Smooth muscle cell (in vitro differentiated cells): ENCODE results near the gene TMEM11. TPM values are rescaled to one million over a fixed set of nuclear protein-coding genes. Genes with fewer than 3 reads are reported as not detected.

Experiments used
- DNase-seq: peaks from one replicate; lab custom pipeline; 2025; ENCODE audit not compliant: unreplicated experiment; lab: John Stamatoyannopoulos, UW
- H2AFZ ChIP-seq: fragments of 200-600 bp; sonication (generic); 2 replicates; pipeline ENCODE4 v1.6.0; 2016; ENCODE audit warnings: antibody characterized with exemption, low read depth, mild to moderate bottlenecking
- H3F3A ChIP-seq: fragments of 200-600 bp; sonication (generic); 2 replicates; pipeline ENCODE4 v1.6.0; 2017; ENCODE audit warnings: antibody characterized with exemption, low read depth
- H3K27ac ChIP-seq: fragments of 200-600 bp; sonication (generic); 2 replicates; pipeline ENCODE4 v1.5.1; 2016; ENCODE audit warnings: low read depth, mild to moderate bottlenecking
- H3K27me3 ChIP-seq: fragments of 200-600 bp; sonication (generic); 2 replicates; pipeline ENCODE4 v1.6.1; 2016; ENCODE audit warnings: low read depth, mild to moderate bottlenecking
- H3K36me3 ChIP-seq: fragments of 200-600 bp; sonication (generic); 2 replicates; pipeline ENCODE4 v1.5.1; 2016; ENCODE audit warnings: low read depth
- H3K4me1 ChIP-seq: fragments of 200-600 bp; sonication (generic); 2 replicates; pipeline ENCODE4 v1.5.1; 2016; ENCODE audit warnings: low read depth
- H3K4me2 ChIP-seq: fragments of 200-600 bp; sonication (generic); 2 replicates; pipeline ENCODE4 v1.6.0; 2016; ENCODE audit warnings: mild to moderate bottlenecking
- H3K4me3 ChIP-seq: fragments of 200-600 bp; sonication (generic); 2 replicates; pipeline ENCODE4 v1.5.1; 2016; ENCODE audit warnings: mild to moderate bottlenecking
- H3K79me2 ChIP-seq: fragments of 200-600 bp; sonication (generic); 2 replicates; pipeline ENCODE4 v1.6.0; 2016; ENCODE audit warnings: low read depth, mild to moderate bottlenecking
- H3K9ac ChIP-seq: fragments of 200-600 bp; sonication (generic); 2 replicates; pipeline ENCODE4 v1.6.0; 2016; ENCODE audit warnings: low read depth
- H3K9me3 ChIP-seq: fragments of 200-600 bp; sonication (generic); replicated peaks from 2 replicates; pipeline ENCODE4 v1.5.1; 2016; ENCODE audit warnings: low read depth
- H4K20me1 ChIP-seq: fragments of 200-600 bp; sonication (generic); 2 replicates; pipeline ENCODE4 v1.6.0; 2016; ENCODE audit warnings: low read depth
- CTCF ChIP-seq: fragments of 200-600 bp; sonication (generic); IDR thresholded peaks from 2 replicates; pipeline ENCODE4 v1.5.1; 2017; ENCODE audit warnings: borderline replicate concordance, mild to moderate bottlenecking, antibody characterized with exemption; ENCODE audit not compliant: insufficient read depth, poor library complexity, severe bottlenecking
- WGBS: methylation state at CpG from one replicate; pipeline ENCODE4 v1.1.7; 2016; ENCODE audit warnings: low lambda C conversion rate; 5-methylcytosine and 5-hydroxymethylcytosine counted together
- polyA plus RNA-seq: library from polyadenylated mRNA; unstranded; fragments of >200 nt; fragmentation: Nextera tagmentation; extraction: Ambion mirVana; gene quantifications from 2 replicates; pipeline ENCODE4 v1.2.1, GENCODE V29; 2016
- total RNA-seq: library from RNA; depleted of rRNA; stranded (reverse); fragments of >200 nt; gene quantifications from 2 replicates; pipeline ENCODE4 v1.2.3, GENCODE V29; 2014

Gene TMEM11
- total and polyA plus RNA-seq, 2 experiments from 2014 or later: 24.0 to 80.3 TPM

GRCh38 chr17:21258593-21258992 is 44.6 kb upstream of the TMEM11 start:
- Histone ChIP-seq H3K4me3 (no peak overlapping the region), H2AFZ (no peak overlapping the region), H3K4me1 (no peaks in the 10 kb centered on the region), H3K9ac (no peak overlapping the region), H3K27me3 (no peaks in the 10 kb centered on the region), H3K36me3 (no peaks in the 10 kb centered on the region), H3K4me2 (no peak overlapping the region), H3K27ac (no peak overlapping the region), H3F3A (no peaks in the 10 kb centered on the region), H3K79me2 (no peaks in the 10 kb centered on the region), H3K9me3 (no peaks in the 10 kb centered on the region), H4K20me1 (no peaks in the 10 kb centered on the region)
- DNase-seq: no peak
- WGBS: 87% methylated on average over 7 of the region's 7 CpGs
- no peak for TF ChIP-seq CTCF

- H3K36me3 ChIP-seq: no peaks in the 10 kb centered on the region
- DNase-seq: no peak
- no peaks in the 10 kb centered on the region for H3F3A ChIP-seq
- peak overlapping the region; percentile 1 for H3K27ac ChIP-seq
- H3K4me1 ChIP-seq: peaks cover 2% of the 10 kb centered on the region
- peak overlapping the region; percentile 83 for H3K4me2 ChIP-seq
- peaks cover 29% of the 10 kb centered on the region for H4K20me1 ChIP-seq
- H3K79me2 ChIP-seq: no peaks in the 10 kb centered on the region
- H2AFZ ChIP-seq: peak overlapping the region; percentile 84
- peak overlapping the region; percentile 42 for H3K9ac ChIP-seq
- peak overlapping the region; percentile 55 for H3K4me3 ChIP-seq
- no peak for TF ChIP-seq CTCF
- no peaks in the 10 kb centered on the region for H3K27me3 ChIP-seq
- no peaks in the 10 kb centered on the region for H3K9me3 ChIP-seq
- 53% methylated on average over 15 of the region's 15 CpGs for WGBS
Measured at GRCh38 chr17:21253646-21254441, 39.9 kb upstream of the TMEM11 start.

DNA sequence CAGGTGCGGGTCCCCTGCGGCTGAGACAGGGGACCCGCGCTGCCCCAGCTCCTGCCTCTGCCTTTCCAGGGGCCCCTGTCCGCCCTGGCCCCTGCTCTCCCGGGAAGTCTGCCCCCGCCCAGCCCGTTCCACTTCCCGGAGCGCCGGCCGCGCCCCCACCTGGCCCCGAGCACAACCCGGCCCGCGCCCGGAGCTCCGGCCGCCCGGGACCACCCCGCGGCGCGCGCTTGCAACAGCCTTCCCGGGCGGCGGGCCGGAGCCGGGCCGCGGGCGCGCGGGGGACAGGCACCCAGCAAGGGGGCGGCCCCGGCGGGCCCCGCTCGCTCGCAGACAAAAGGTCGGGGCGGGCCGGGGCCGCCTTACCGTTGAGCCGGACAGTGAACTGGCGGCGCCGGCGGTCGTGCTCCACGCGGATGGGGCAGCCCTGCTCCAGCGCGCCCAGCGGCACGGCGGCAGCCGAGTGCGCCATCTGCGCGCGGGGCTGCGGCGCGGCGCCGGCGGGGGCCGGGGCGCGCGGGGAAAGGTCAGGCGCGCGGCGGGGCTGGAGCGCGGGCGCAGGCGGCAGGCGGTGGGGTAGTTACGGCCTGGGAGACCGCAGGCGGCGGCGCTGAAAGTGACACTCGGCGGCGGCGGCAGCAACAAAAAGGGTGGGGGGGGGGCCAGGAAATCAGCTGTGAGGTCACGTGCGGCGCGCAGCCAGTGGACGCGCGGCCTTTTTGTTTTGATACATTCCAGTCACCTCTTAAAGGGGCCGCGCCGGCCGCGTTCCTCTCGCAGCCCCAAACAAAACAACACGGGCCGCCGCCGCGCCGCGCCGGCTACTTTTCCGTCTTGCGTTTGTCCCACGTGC is 39.1 kb upstream of the TMEM11 start, which contains the start of gene NATD1:
Gene NATD1, minus strand, starts transcription at position 615 of the 850 bp plus-strand sequence. Its CDS starts 146 bp downstream, at position 469.
- TF ChIP-seq CTCF: no peak
- H3K9ac ChIP-seq: peak within 1 kb of the TSS; percentile 42
- H3K4me1 ChIP-seq: peaks cover 2% of the 10 kb centered on the region
- H3K27ac ChIP-seq: peak within 1 kb of the TSS; percentile 1
- DNase-seq: peak; percentile 21
- H2AFZ ChIP-seq: peak within 1 kb of the TSS; percentile 84
- peaks cover 37% of the 10 kb centered on the region for H4K20me1 ChIP-seq
- no peaks in the 10 kb centered on the region for H3K27me3 ChIP-seq
- no peaks in the 10 kb centered on the region for H3K9me3 ChIP-seq
- peak within 1 kb of the TSS; percentile 55 for H3K4me3 ChIP-seq
- peak within 1 kb of the TSS; percentile 95 for H3K4me2 ChIP-seq
- no peaks in the 10 kb centered on the region for H3K79me2 ChIP-seq
- WGBS: under 1% methylated on average over 71 of the region's 117 CpGs
- H3F3A ChIP-seq: no peaks in the 10 kb centered on the region
- H3K36me3 ChIP-seq: no peaks in the 10 kb centered on the region
